ENCODE measurements around the gene JOSD2.

JOSD2 gene

DNA sequence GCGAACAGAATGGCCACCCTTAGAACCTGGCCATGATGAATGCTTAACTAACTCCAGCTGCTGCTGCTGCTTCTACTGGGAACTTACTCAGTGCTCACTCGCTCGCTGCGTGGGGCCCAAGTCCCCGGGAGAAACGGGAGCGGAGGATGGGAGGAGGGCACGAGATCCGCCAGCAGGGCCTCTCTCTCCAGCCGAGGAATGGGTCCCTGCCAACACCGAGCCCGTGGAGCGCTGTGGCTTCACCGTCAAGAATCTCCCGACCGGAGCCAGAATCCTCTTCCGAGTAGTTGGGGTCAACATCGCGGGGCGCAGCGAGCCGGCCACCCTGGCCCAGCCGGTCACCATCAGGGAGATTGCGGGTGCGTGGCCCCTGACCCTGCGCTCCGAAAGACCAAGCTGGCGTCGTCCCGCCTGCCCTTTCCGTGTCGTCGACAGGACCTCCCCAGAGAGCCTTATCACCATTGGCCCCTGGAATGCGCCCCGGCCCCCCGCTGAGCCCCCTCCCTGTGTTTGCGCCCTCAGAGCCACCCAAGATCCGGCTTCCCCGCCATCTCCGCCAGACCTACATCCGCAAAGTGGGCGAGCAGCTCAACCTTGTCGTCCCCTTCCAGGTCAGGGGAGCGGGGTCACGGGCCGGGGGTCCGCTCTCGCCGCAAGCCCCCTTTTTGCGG, 52.5 kb downstream of the JOSD2 start:
- DNase-seq (ENCODE audit: insufficient read length, low spot score), result no peak
- FAIRE-seq, result no peak

DNA sequence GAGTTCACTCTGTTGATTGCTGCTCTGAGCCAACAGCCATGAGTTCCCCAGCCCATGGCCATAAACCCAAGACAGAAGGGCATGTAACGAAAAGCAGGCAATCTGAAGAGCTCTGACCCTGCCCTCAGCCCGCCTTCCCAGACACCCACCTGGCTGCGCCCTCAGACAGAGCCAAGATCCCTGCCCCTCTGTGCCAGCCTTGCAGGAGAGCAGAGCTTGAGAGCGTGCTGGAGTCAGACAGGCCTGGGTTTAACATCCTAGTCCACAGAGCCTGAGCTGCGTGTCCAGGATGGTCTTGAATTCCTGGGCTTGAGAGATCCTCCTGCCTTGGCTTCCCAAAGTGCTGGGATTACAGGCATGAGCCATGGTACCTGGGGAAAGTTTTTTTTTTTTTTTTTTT, 53.7 kb downstream of the JOSD2 start:
- FAIRE-seq, result no peak

More for the DNA sequence above, 53.7 kb downstream of the JOSD2 start:
- no peak for DNase-seq (ENCODE audit: insufficient read length, low spot score)
